ENCODE results near the gene KSR2. TPM values are rescaled to one million over a fixed set of nuclear protein-coding genes. Genes with fewer than 3 reads are reported as not detected.

The KSR2 gene
- total and polyA plus RNA-seq, 2 donors (not counting 3 experiments of a cell fraction or from before 2014, with no cell fraction given), result 2.1 to 5.2 TPM

- H3K4me1 ChIP-seq (ENCODE audit: control insufficient read depth, extremely low read depth, insufficient read depth, low read length), result no peaks in the 10 kb centered on the region
- H3K79me2 ChIP-seq (ENCODE audit: control insufficient read depth, insufficient read depth, low read length), result no peaks in the 10 kb centered on the region
- TF ChIP-seq MYC (IDR thresholded peaks at IDR 0.05; ENCODE audit: low read depth, low read length) (no peak), JUN (IDR thresholded peaks at IDR 0.05; ENCODE audit: borderline replicate concordance, insufficient read depth, insufficient read length, low read depth) (no peak), POLR2AphosphoS5 (IDR thresholded peaks at IDR 0.05; ENCODE audit: insufficient read depth, low read depth, low read length) (no peak), CTCF (IDR thresholded peaks at IDR 0.05; ENCODE audit: extremely low read depth in 1 of 2, insufficient read depth in 1 of 2, low read depth in 1 of 2, low read length in 2 of 2) (no peak), GATA2 (IDR thresholded peaks at IDR 0.05; ENCODE audit: insufficient read depth, insufficient read length, low read depth, low read length) (no peak), FOS (IDR thresholded peaks at IDR 0.05; ENCODE audit: borderline replicate concordance, insufficient read depth, low read length) (no peak), MAX (IDR thresholded peaks at IDR 0.05; ENCODE audit: insufficient read depth, insufficient read length) (no peak), POLR2A (IDR thresholded peaks at IDR 0.05; ENCODE audit: low read depth, low read length) (no peak), EZH2 (IDR thresholded peaks at IDR 0.05; ENCODE audit: borderline replicate concordance, low read depth, low read length, severe bottlenecking) (no peak)
- peak overlapping the region; percentile 10 for H3K4me2 ChIP-seq (ENCODE audit: insufficient read depth, low read length)
- H3K9ac ChIP-seq (replicated peaks; ENCODE audit: extremely low read depth, insufficient read depth, low read length), result no peak overlapping the region
- H2AFZ ChIP-seq (ENCODE audit: low read depth, low read length), result peak overlapping the region; percentile 17
- no peak for FAIRE-seq
- intact Hi-C loops (cut with micrococcal nuclease), result loop anchor here (1.0 to 5.0 kb wide), 5 partner anchors 140 to 500 kb away; partner anchors contain the start of genes PEBP1, RFC5, SUDS3 and VSIG10
- no peaks in the 10 kb centered on the region for H3K36me3 ChIP-seq (ENCODE audit: control insufficient read depth in 2 of 2, extremely low read depth in 1 of 2, insufficient read depth in 2 of 2, low read length in 2 of 2)
- BruUV-seq (replicated peaks), result no TSS peak
- H3K9me3 ChIP-seq (replicated peaks; ENCODE audit: control insufficient read depth, insufficient read depth, low read length), result no peaks in the 10 kb centered on the region
- no peak overlapping the region for H3K27ac ChIP-seq (ENCODE audit: insufficient read depth, low read depth, low read length)
- H3K4me3 ChIP-seq (replicated peaks in 1 of 3; ENCODE audit: insufficient read depth in 1 of 3, low read depth in 1 of 3, low read length in 3 of 3), result no peak overlapping the region
- dilution Hi-C loops (cut with MboI; ENCODE audit: extremely low pct_ligation_motif_present, low sequenced_read_pairs), result no loop called here
- ChIA-PET CTCF (interaction anchor here (0.8 to 4.8 kb wide), 14 partner anchors 18 to 501 kb away, joined by 3 to 50 read pairs (median 6); partner anchors contain the start of genes PEBP1, RFC5, SUDS3 and VSIG10), POLR2A (no interaction called here)
- H4K20me1 ChIP-seq (replicated peaks; ENCODE audit: control insufficient read depth, extremely low read depth, insufficient read depth, low read length), result no peaks in the 10 kb centered on the region
- peaks cover 4 to 5% of the 10 kb centered on the region in 2 experiments for H3K27me3 ChIP-seq (ENCODE audit: control insufficient read depth in 2 of 2, insufficient read depth in 2 of 2, low read length in 2 of 2)
- H3K9me1 ChIP-seq (replicated peaks; ENCODE audit: control insufficient read depth, extremely low read depth, insufficient read depth, low read length), result no peaks in the 10 kb centered on the region
- DNase-seq (ENCODE audit: low read depth, low spot score), result peak; percentile 39
These were observed 92.9 kb downstream of the KSR2 start for GRCh38 chr12:117875744-117876435.

Measured in endothelial cell of umbilical vein (primary cell).